ENCODE data around the gene IGF2BP2.

- TF ChIP-seq CEBPB (IDR thresholded peaks at IDR 0.05) (no peak), FOXM1 (IDR thresholded peaks at IDR 0.05; ENCODE audit: borderline replicate concordance, low read depth) (no peak), EP300 (IDR thresholded peaks at IDR 0.05; ENCODE audit: borderline replicate concordance) (no peak), YY1 (IDR thresholded peaks at IDR 0.05; ENCODE audit: low read depth) (no peak), REST (IDR thresholded peaks at IDR 0.05; ENCODE audit: low read depth) (no peak), ZBTB7A (IDR thresholded peaks at IDR 0.05; ENCODE audit: low read depth) (no peak), CREB1 (IDR thresholded peaks at IDR 0.05; ENCODE audit: low read depth) (no peak), TCF12 (IDR thresholded peaks at IDR 0.05; ENCODE audit: low read depth) (no peak), MAX (IDR thresholded peaks at IDR 0.05) (no peak), NFIC (IDR thresholded peaks at IDR 0.05) (no peak), USF1 (IDR thresholded peaks at IDR 0.05) (no peak), RAD21 (IDR thresholded peaks at IDR 0.05; ENCODE audit: low read depth) (no peak)
These were observed 9.2 kb downstream of the IGF2BP2 start for GRCh38 chr3:185815391-185816282.

Measured in Ishikawa (cell line).